HG03095 (cell line): ENCODE data around the gene DCUN1D4.

Experiments
- ATAC-seq: cut with Tn5 transposase; IDR thresholded peaks from one replicate; pipeline ENCODE4 v1.9.1; 2021; ENCODE audit warnings: moderate library complexity; ENCODE audit not compliant: unreplicated experiment

DCUN1D4 gene

GRCh38 chr4:51960486-51960885, 117.5 kb downstream of the DCUN1D4 start:
- ATAC-seq = no peak

DNA sequence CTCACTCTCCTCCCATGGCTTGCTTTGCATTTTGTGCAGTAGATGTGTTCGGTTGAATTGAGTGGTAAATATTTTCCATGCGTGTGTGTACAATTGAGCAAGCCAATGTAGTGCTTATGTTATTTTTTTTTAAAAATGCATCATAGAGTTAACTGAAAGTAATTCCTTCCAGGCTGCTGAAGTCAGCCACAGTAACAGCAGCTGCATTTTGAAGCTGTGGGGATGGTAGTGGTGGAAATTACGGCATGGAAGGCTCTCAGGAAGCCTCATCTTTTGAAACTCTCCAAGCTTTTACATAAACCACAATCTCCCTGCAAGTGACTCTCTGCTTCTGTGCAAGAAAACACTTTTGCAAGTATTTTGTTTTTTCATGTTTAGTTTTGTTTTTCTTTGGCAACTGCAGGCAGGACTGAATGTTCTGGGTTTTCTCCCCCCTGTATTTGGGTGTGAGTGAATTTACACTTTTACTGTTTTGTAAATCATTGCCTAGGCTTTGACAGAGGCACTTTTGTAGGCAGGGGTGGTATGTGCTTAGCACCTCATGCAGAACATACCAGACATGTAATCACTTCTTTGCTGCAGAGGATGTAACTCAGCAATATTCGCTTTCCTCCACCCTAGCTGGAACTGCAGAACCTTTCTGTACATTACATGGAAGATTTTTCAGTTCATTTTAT, 121.0 kb downstream of the DCUN1D4 start:
- no peak for ATAC-seq

DNA sequence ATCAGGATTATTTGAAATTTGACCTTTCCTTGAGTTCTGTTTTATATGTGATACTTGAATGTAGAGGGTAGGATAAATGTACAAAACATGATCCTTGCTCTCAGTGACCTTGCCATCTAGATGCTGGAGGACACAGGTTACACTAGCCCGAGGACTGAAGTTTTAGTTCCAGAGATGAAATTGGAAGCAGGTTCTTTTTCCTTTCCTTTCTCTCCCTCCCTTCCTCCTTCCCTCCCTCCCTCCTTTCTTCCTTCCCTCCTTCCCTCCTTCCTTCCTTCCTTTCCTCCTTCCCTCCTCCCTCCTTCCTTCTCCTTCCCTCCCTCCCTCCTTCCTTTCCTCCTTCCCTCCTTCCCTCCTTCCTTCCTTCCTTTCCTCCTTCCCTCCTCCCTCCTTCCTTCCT, 122.9 kb downstream of the DCUN1D4 start:
- ATAC-seq = no peak
